NT2/D1 (cell line): Measurements from ENCODE around the gene HIP1R.

ENCODE experiments used
- SUZ12 ChIP-seq: IDR thresholded peaks from 2 replicates; pipeline ENCODE4 v1.6.1; 2011; ENCODE audit not compliant: insufficient read length, insufficient read depth; ENCODE audit errors: extremely low read depth
- YY1 ChIP-seq: IDR thresholded peaks from 2 replicates; pipeline ENCODE4 v1.6.1; 2011; ENCODE audit not compliant: insufficient read length, insufficient read depth

- TF ChIP-seq YY1: no peak
- no peak for TF ChIP-seq SUZ12
Observed at GRCh38 chr12:122820138-122820537, 15.1 kb upstream of the HIP1R start.
